ENCODE data around the gene NNAT.

The NNAT gene

GRCh38 chr20:37503256-37503927, 17.7 kb upstream of the NNAT start:
- no peak for DNase-seq

- DNase-seq = no peak
Measured at GRCh38 chr20:37504404-37505096, 16.5 kb upstream of the NNAT start.

- DNase-seq = no peak
Measured at GRCh38 chr20:37505263-37506151, 15.5 kb upstream of the NNAT start.

GRCh38 chr20:37506152-37506725, 14.8 kb upstream of the NNAT start:
- no peak for DNase-seq

GRCh38 chr20:37510226-37510625, 10.8 kb upstream of the NNAT start:
- DNase-seq = no peak

- DNase-seq = no peak
Measured at GRCh38 chr20:37511610-37512275, 9.3 kb upstream of the NNAT start.

DNA sequence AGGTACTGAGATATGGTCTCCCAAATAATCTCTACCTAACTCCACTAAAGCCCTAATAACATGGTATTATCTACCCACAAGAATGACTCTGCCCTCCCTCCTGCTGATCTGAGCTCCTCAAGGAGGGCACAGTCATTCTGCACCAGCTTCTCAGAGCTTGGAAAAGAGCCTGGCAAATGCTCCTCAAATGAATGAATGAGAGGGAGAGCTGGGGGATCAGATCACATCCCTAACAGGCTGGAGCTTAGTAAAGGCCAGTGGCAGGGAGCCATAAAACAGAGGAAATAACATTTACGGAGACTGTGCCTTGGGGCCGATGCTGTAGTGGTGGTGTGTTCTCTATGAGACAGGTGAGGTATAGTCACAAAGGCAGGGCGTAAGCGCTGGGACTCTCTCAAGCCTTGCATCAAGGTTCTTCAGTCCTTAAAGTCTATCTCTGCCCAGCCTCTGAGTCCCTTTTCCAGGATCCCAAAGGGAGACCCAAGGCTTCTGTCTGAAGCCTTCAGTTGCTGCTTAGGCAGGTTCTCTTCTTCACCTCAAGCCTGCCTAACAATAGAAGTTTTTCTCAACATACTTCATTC, 7.2 kb upstream of the NNAT start:
- DNase-seq = no peak

GRCh38 chr20:37515876-37516275, 5.2 kb upstream of the NNAT start:
- DNase-seq = no peak

DNA sequence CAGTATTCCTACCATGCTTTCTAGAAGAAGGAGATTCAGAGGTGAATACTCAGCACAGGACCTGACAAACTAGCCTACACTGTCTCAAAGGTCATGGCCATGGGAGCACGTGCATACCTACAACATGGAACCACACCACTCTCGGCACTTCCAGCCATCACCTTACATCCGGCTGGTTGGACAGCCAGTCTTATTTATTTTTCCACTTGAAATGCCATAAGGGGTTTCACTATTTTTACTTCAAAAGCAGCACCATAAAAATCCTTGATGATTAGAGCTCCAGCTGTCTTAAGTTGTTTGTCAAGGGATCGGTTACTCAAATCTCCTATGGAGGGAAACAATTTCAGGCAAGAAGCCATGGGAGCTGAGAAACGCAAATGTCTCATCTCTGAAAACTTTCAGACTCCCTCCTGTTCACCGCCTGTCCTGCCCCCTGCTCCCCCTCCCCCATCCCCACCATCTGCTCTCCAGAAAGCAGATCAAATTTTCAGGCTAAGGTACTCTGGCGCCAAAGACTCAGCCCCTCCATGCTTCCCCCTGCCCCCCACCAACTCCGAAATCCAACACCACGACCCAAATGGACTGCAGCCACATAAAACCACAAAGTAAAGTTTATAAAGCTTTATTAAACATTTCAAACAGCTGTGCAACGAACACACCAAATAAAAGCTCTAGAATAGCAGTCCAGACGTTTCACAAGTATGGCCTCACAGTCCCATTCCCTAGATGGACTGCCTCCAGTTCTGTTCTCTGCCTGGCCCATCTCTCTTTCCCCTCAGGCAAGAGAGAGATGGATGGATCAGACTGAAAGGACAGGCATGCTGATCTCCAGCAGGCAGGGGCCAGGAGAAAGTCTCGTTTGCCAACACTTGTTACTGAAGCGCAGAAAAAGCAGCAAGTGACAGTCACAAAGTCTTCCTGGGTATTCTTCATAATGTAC, 4.0 kb upstream of the NNAT start:
- DNase-seq = peak; percentile 14

DNA sequence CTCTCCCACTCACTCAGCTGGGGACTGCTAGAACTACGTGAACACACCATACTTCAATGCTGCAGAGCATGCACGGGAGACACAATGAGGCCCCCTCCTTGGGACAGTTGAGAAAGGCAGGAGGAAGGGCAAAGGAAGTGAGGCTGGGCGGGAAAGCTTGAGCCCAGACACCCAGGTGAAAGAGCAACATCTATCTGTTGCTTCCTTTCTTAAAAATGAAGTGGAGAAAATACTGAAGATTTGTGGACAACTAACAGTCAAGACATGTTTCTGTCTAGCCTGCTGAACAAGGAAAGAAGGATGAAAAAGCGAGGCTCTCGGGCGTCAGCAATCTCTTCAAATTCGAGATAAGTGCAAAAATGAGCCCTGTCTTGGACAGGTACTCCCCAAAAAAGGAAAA, 3.0 kb upstream of the NNAT start:
- no peak for DNase-seq

DNA sequence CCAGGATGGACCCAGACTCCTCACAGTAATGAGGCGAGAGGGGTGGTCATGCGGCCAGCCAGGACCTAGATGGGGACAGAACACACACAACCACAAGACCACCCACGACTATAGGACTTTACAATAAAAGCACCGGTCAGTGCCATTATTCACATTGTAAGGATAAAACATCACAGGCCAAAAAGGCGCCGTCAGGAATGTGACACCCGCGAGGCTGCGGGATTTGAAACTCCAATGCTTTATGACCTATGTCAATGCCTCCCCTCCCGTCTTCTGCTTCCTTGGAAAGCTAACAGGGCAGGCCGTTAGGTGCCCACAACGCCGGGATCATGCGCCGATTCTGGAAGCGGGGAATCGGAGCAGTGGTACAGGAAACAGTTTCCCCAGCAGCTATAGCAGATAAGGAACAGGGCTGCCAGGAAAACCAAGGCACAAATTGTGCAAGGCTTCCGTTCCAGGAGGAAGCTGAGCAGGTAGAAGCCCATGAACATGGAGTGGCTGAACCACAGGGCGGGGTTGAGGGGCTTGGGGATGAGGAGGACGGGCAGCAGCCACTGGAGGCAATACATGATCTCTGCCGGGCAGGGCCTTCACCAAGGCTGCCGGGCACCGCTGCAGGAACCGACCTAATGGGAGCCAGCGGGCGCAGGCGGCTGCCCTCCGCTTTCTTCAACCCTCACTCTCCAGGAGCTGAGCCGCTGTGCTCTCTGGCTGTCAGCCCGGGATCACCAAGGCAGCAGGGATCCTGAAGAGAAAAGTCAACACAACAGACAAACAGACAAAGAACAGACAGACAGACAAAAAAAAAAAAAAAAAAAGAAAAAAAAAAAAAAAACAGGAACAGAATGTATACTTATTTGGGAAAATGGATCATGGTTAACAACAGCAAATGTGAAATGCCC, 2.2 kb upstream of the NNAT start:
- peak; percentile 37 for DNase-seq

DNA sequence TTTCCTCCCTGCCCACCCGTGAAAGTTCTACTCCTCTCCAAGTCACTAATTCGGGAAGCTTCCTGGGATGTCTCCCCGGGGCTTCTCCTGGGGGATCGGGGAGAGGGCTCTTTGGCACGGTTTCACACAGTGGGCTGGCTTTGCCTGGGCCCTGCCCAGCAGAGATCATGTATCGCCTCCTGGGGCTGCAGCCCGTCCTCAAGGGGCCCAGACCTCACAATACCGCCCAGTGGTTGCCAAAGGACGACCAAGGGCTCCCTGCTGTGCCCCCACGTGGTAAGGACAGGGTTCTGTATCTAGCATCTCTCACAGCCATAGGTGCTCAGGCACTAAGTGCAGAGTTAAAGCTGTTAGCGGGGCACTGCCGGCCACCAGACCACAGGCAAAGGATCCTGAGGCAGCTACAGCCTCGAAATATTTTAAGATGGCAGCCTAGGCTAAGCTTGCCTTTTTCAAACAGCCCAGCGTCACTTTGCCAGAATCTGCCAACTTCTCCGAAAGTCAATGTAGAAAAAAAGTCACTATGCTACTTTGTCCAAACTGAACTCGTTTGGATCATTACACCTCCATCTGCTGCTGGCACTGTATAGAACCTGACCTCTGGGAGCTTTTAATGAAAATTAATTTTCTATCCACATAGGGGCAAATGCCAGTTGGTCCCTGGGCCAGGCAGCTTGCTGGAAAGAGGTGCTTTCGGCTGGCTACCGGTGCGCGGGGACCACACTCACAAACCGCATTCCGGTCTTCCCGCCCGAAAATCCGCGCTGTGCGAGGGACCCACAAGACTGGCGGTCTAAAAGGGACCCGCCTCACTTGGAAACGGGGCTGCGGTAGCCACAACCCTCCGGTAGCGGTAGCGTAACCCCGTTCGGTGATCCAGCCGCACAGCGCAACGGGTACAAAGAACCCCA, 1.3 kb upstream of the NNAT start:
- DNase-seq = peak; percentile 32

- peak; percentile 67 for DNase-seq
Measured at GRCh38 chr20:37520419-37520955, 563 bp upstream of the NNAT start.

DNA sequence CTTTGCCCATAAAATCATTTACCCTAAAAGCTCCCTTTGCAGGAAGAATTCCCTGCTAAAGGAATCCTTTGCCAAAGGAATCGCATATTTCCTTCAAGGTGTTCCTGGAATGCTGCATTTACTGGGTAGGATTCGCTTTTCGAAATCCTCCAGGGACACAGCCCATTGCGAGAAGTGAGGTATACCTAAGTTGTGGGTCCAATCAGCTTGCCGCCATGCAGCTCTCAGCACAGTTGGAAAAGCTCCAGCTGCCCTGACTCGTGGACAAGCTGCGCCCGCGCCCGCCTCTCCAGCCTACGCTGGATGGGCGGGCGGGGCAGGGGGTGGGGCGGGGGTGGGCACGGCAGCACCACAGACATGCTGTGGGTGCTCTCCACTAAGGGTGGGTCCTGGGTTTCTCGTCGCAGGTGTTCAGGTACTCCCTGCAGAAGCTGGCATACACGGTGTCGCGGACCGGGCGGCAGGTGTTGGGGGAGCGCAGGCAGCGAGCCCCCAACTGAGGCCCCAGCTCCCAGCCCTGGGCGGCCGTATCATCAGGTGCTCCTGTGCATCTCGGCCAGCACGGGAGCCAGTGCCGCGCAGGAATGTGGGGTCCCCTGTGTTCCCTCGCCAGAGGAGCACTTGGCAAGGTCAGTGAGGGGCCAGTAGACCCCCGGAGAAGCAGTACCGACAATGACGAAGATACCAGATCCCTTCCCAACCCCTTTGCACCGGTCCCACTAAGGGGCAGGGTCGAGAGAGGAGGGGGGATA, 1.4 kb downstream of the NNAT start:
- DNase-seq = peak; percentile 34

- peak; percentile 33 for DNase-seq
Measured at GRCh38 chr20:37523012-37523391, 2.0 kb downstream of the NNAT start.

- DNase-seq = peak; percentile 14
Measured at GRCh38 chr20:37523911-37524700, 3.1 kb downstream of the NNAT start.

All from retina (tissue), 1 donor.